ENCODE measurements around the gene CLCNKB.
"Not testable (repeated sequence)": the region's sequence is repeated elsewhere in the genome, so short reads cannot be mapped to it uniquely, and the experiment has no call there.

Gene CLCNKB

GRCh38 chr1:16061989-16062686 lies 18.6 kb downstream of the CLCNKB start:
- DNase-seq = not testable (repeated sequence)

GRCh38 chr1:16062687-16063075 lies 19.1 kb downstream of the CLCNKB start:
- not testable (repeated sequence) for DNase-seq

GRCh38 chr1:16063226-16063829 lies 19.7 kb downstream of the CLCNKB start:
- no peak for DNase-seq

- no peak for DNase-seq
Measured at GRCh38 chr1:16063921-16064320, 20.3 kb downstream of the CLCNKB start.

- no peak for DNase-seq
Measured at GRCh38 chr1:16064536-16065268, 21.1 kb downstream of the CLCNKB start.

- DNase-seq = no peak
Measured at GRCh38 chr1:16065269-16065576, 21.6 kb downstream of the CLCNKB start.

- DNase-seq = no peak
Measured at GRCh38 chr1:16066245-16066644, 22.7 kb downstream of the CLCNKB start.

GRCh38 chr1:16067127-16067768 lies 23.7 kb downstream of the CLCNKB start:
- no peak for DNase-seq

GRCh38 chr1:16067933-16068332 lies 24.4 kb downstream of the CLCNKB start:
- no peak for DNase-seq

GRCh38 chr1:16068356-16069270 lies 25.0 kb downstream of the CLCNKB start:
- DNase-seq = no peak

- no peak for DNase-seq
Measured at GRCh38 chr1:16070640-16071355, 27.2 kb downstream of the CLCNKB start.

- no peak for DNase-seq
Measured at GRCh38 chr1:16071614-16072013, 28.0 kb downstream of the CLCNKB start.

GRCh38 chr1:16072095-16072494 lies 28.5 kb downstream of the CLCNKB start:
- no peak for DNase-seq

- DNase-seq = no peak
Measured at GRCh38 chr1:16072616-16073484, 29.3 kb downstream of the CLCNKB start.

GRCh38 chr1:16073490-16074119 lies 30.0 kb downstream of the CLCNKB start, which contains the start of gene FAM131C:
Gene FAM131C, minus strand, starts transcription at chr1:16073651. Its CDS starts 209 bp downstream, at chr1:16073442.
- peak in 1 of 2 donors; percentile 29 for DNase-seq

- DNase-seq = no peak
Measured at GRCh38 chr1:16074217-16074616, 30.6 kb downstream of the CLCNKB start.

GRCh38 chr1:16075337-16076030 lies 31.9 kb downstream of the CLCNKB start:
- no peak for DNase-seq

GRCh38 chr1:16076031-16076864 lies 32.7 kb downstream of the CLCNKB start:
- DNase-seq = no peak

- DNase-seq = no peak
Measured at GRCh38 chr1:16076865-16077238, 33.3 kb downstream of the CLCNKB start.
